Suprapubic skin (tissue), 4 donors: ENCODE measurements around the gene UBAC1. TPM values are rescaled to one million over a fixed set of nuclear protein-coding genes. Genes with fewer than 3 reads are reported as not detected.

Experiments used
- DNase-seq, 2 donors: peaks; one replicate each; pipeline ENCODE4 v3.0.0-alpha.2; 2019; ENCODE audit warnings: low spot score in 2 of 2
- H3K27ac ChIP-seq: fragments of 200-600 bp; sonication (generic); one replicate; pipeline ENCODE4 v1.5.1; 2019
- H3K27me3 ChIP-seq: fragments of 200-600 bp; sonication (generic); one replicate; pipeline ENCODE4 v1.5.1; 2019
- H3K36me3 ChIP-seq: fragments of 200-600 bp; sonication (generic); one replicate; pipeline ENCODE4 v1.5.1; 2019
- H3K4me1 ChIP-seq: fragments of 200-600 bp; sonication (generic); one replicate; pipeline ENCODE4 v1.5.1; 2019
- H3K4me3 ChIP-seq: fragments of 200-600 bp; sonication (generic); one replicate; pipeline ENCODE4 v1.5.1; 2019; ENCODE audit warnings: mild to moderate bottlenecking
- H3K9me3 ChIP-seq: fragments of 200-600 bp; sonication (generic); one replicate; pipeline ENCODE4 v1.5.1; 2019
- EP300 ChIP-seq: sonication (generic); formaldehyde crosslinking; IDR thresholded peaks from one replicate; pipeline ENCODE4 v1.6.1; 2017; ENCODE audit warnings: antibody characterized with exemption
- POLR2A ChIP-seq, 2 donors: fragments of 450-650 bp; IDR thresholded peaks; one replicate each; pipeline ENCODE4 v1.6.1; 2017; ENCODE audit warnings: antibody characterized with exemption in 2 of 2, mild to moderate bottlenecking in 2 of 2, moderate library complexity in 2 of 2
- POLR2AphosphoS5 ChIP-seq, 3 donors: sonication (generic); formaldehyde crosslinking; IDR thresholded peaks; one replicate each; pipeline ENCODE4 v1.6.1; 2017; ENCODE audit warnings: antibody characterized with exemption in 3 of 3
- WGBS: methylation state at CpG from one replicate; pipeline ENCODE4 v1.1.5; 2018; 5-methylcytosine and 5-hydroxymethylcytosine counted together
- total RNA-seq, 4 donors: library from RNA; depleted of rRNA; stranded (reverse); fragments of >200 nt; gene quantifications; one replicate each; pipeline ENCODE4 v1.1.0, GENCODE V29; 2016
- TF ChIP-seq, protein P1 (sequence below), 2 donors: fragments of 200-600 bp in 1 of 2; fragments of 450-650 bp in 1 of 2; sonication (generic) in 1 of 2; IDR thresholded peaks; one replicate each; pipeline ENCODE4 v1.5.1; 2016 to 2019; ENCODE audit warnings: antibody characterized with exemption in 2 of 2, mild to moderate bottlenecking in 1 of 2, moderate library complexity in 1 of 2

UBAC1 gene
- total RNA-seq, 4 donors from 2014 or later: 68.2 to 94.5 (median 83.8) TPM

DNA sequence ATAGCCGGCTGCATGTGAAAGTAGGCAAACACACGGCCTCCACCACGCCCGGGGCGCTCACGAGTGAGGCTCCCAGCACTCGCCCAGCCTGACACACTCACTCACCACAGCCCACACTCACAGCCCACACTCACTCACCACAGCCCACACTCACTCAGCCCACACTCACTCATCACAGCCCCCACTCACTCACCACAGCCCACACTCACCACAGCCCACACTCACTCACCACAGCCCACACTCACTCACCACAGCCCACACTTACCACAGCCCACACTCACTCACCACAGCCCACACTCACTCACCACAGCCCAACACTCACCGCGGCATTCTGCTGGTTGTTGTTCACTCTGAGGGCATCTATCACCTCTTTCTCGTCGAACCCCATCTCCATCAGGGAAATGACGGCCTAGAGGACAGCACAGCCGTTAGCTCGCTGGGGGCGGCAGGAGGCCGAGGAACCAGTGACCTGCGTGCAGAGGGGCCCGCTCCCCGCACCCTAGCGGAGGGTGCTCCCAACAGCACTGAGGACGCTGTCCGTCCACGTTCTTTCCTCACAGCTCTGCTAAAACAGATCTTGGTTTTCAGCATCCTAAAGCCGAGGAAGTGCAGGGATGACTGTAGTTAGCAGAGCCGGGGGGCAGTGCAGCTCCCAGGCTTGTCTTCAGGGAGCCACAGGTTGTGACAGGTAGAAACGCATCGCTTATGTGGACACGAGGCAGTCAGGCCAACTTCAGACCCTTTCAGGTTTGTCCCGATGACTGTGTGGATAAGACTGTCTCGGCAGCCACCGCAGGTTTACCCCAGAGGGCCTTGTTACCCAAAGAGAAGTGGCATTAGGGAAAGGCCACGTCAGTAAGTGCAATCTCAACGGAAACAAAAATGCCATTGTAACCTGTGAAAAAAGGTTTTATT lies 21.6 kb downstream of the UBAC1 start:
- Histone ChIP-seq H3K4me3 (no peak overlapping the region), H3K36me3 (peaks cover 85% of the 10 kb centered on the region), H3K4me1 (no peaks in the 10 kb centered on the region), H3K27me3 (no peaks in the 10 kb centered on the region), H3K9me3 (no peaks in the 10 kb centered on the region), H3K27ac (no peak overlapping the region)
- no peak for DNase-seq
- TF ChIP-seq EP300 (no peak), POLR2A (IDR thresholded peaks at IDR 0.05) (no peak), POLR2AphosphoS5 (IDR thresholded peaks at IDR 0.05) (no peak)
- TF ChIP-seq, protein P1, sequence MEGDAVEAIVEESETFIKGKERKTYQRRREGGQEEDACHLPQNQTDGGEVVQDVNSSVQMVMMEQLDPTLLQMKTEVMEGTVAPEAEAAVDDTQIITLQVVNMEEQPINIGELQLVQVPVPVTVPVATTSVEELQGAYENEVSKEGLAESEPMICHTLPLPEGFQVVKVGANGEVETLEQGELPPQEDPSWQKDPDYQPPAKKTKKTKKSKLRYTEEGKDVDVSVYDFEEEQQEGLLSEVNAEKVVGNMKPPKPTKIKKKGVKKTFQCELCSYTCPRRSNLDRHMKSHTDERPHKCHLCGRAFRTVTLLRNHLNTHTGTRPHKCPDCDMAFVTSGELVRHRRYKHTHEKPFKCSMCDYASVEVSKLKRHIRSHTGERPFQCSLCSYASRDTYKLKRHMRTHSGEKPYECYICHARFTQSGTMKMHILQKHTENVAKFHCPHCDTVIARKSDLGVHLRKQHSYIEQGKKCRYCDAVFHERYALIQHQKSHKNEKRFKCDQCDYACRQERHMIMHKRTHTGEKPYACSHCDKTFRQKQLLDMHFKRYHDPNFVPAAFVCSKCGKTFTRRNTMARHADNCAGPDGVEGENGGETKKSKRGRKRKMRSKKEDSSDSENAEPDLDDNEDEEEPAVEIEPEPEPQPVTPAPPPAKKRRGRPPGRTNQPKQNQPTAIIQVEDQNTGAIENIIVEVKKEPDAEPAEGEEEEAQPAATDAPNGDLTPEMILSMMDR (IDR thresholded peaks at IDR 0.05): no peak
- WGBS: 91% methylated on average over 32 of the region's 33 CpGs

DNA sequence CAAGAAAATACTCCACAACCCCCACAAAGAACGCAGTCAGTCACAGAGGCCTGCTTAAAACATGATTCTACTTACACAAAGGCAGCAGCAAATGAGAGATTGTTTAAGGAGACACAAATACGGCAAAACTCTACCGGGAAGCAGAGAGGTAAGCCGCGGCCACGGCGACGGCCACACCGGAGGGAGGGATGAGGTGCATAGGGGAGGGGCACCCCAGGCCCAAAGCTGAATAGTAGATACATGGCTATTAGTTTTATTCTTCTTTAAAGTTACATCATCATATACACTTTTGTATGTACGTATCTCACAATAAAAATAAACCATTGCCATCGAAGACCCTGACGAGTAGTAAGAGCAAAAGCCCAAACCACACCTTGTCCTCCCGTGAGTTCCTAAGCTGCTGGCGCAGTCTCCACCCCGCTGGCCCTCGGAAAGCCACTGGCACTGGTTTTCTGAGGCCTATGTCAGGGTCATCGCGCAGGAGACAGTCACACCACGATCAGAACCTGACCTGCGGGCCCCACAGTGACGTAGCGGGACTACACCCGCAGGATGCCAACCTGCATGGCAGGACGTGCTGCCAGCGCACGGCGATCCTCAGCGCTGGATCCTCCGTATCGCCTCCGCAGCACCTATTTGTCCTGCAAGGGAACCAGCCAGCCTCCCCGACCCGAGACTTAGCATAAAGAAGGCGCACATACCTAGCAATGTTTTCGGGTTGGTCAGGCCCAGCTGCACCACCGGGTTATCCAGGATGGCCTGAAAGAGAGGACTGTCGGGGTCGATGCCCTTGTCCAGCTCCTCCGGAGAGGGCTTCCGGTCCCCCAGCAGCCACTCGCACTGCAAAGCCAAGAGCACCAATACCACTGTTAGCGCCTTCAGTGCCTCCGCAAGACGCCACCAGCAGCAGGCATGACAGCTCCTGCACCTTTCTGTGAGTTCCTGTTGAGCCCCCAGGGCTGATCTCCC lies 23.4 kb downstream of the UBAC1 start:
- Histone ChIP-seq H3K27ac (no peak overlapping the region), H3K36me3 (peaks cover 84% of the 10 kb centered on the region), H3K4me1 (no peaks in the 10 kb centered on the region), H3K27me3 (no peaks in the 10 kb centered on the region), H3K9me3 (no peaks in the 10 kb centered on the region), H3K4me3 (no peak overlapping the region)
- TF ChIP-seq POLR2AphosphoS5 (IDR thresholded peaks at IDR 0.05) (no peak), POLR2A (IDR thresholded peaks at IDR 0.05) (no peak), EP300 (no peak)
- TF ChIP-seq, protein P1 (IDR thresholded peaks at IDR 0.05): no peak
- 93% methylated on average over 32 of the region's 44 CpGs for WGBS
- no peak for DNase-seq

DNA sequence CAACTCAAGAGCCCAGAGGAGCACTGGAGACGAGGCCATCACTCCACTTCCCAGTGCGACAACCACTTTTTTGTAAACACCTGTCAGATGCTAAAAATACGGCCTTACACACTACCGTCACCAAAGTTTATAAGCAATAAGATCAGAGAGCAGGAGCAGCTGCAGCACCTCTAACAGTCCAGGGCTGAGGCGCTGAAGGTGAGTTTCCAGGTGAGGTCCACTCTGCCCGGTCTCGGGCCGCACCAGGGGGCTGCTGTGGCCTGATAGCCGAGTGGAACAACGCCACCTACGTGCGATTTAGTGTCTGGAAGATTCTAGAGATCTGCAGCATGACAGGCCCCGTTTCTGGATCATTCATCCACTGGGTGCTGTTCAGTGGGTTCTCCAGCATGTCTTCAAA lies 28.1 kb downstream of the UBAC1 start:
- WGBS: 91% methylated on average over 13 of the region's 13 CpGs
- Histone ChIP-seq H3K4me1 (peaks cover 5% of the 10 kb centered on the region), H3K36me3 (peaks cover 77% of the 10 kb centered on the region), H3K27ac (no peak overlapping the region), H3K27me3 (no peaks in the 10 kb centered on the region), H3K9me3 (no peaks in the 10 kb centered on the region), H3K4me3 (no peak overlapping the region)
- no peak for DNase-seq
- no peak for TF ChIP-seq POLR2A (IDR thresholded peaks at IDR 0.05)
- TF ChIP-seq POLR2AphosphoS5 (IDR thresholded peaks at IDR 0.05): no peak
- TF ChIP-seq EP300: no peak
- TF ChIP-seq, protein P1 (IDR thresholded peaks at IDR 0.05): no peak

DNA sequence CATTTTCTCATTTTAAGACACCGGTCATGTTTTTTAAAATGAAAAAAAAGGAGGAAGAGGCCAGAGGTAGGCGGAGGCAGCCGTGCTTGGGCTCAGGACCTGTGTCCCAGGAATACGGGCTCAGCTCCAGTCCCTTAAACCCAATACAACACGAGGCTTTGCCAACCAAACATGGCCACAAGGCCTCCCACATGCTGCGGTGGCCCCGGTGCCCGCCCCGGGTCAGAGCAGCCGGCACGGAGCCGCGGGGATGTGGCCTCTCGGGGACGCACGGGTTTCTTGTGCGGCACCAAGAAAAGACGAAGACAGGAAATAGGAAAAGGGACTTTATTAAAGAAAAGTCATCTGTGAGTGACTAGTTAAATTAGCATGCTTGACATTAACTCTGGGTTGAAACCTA lies 28.5 kb downstream of the UBAC1 start:
- H3K9me3 ChIP-seq: no peaks in the 10 kb centered on the region

More for the DNA sequence above, 28.5 kb downstream of the UBAC1 start:
- Histone ChIP-seq H3K27ac (no peak overlapping the region), H3K4me1 (peaks cover 9% of the 10 kb centered on the region), H3K36me3 (peaks cover 72% of the 10 kb centered on the region), H3K4me3 (no peak overlapping the region), H3K27me3 (no peaks in the 10 kb centered on the region)
- TF ChIP-seq POLR2AphosphoS5 (IDR thresholded peaks at IDR 0.05): no peak
- TF ChIP-seq EP300: no peak
- TF ChIP-seq POLR2A (IDR thresholded peaks at IDR 0.05): no peak
- TF ChIP-seq, protein P1 (IDR thresholded peaks at IDR 0.05): no peak
- 95% methylated on average over 18 of the region's 18 CpGs for WGBS
- DNase-seq: no peak
